HG03135 (cell line): ENCODE results near the gene OLAH.

Experiments used
- ATAC-seq: cut with Tn5 transposase; IDR thresholded peaks from one replicate; pipeline ENCODE4 v1.9.1; 2021; ENCODE audit warnings: mild to moderate bottlenecking, moderate library complexity; ENCODE audit not compliant: unreplicated experiment

Gene OLAH

DNA sequence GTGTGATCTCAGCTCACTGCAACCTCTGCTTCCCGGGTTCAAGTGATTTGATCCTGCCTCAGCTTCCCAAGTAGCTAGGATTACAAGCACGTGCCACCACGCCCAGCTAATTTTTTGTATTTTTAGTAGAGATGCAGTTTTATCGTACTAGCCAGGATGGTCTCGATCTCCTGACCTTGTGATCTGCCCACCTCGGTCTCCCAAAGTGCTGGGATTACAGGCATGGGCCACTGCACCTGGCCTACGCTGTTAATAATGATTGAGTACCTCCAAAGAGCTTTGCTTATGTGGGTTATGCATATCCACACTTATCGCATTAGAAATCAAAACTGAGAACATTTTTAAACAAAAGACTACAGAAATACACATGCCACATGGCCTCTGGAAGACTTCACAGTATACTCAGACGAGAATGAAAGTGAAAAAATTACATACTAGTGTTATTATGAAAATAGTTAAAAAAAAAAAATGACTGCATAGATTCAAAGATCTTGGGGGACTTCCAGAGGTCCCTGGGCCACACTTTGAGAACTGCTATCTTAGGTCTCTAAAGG lies 78.8 kb downstream of the OLAH start:
- peak; percentile 84 for ATAC-seq
